ENCODE measurements around the gene SEMA5B. TPM values are rescaled to one million over a fixed set of nuclear protein-coding genes. Genes with fewer than 3 reads are reported as not detected.

The SEMA5B gene
- total and polyA plus RNA-seq, 12 donors = 0.35 to 4.3 (median 1.8) TPM

DNA sequence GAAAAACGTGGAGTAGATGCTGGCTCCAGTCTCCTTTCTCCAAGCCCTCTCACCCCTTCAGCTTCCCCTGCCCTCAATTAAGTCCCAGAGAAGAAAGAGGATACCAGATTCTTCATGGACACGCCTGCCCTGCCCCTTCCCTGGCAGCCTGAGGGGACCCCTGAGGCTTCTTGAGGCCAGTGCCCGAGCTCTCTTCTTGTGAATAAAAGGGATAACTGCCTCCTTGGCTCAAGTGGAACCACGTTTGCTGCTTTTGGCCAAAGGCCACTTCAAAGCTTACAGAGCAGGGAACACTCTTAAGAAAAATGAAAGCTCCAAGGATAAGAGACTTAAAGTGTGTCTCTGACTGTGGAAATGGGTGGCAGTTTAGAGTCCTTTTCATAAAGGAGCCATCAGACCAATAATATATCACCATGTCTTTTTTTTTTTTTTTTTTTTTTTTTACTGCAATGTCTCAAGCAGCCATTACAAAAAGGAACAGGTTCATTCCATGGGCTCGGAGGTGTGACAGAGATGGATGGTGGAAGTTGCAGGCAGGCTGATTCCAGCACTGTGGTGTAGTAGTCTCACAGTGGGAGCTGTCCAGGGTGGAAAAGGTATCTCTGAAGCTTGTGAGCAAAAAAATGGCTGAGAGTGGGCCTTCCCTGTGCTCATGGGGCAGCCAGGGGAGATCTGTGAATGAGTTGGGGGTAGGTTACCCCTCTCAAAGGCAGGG lies 108.8 kb downstream of the SEMA5B start:
- intact Hi-C loops (cut with DNase I) = no loop called here
- H3K4me3 ChIP-seq = no peak overlapping the region
- H3K9me3 ChIP-seq (replicated peaks in 1 of 3) = no peaks in the 10 kb centered on the region
- peaks cover 5 to 6% of the 10 kb centered on the region in 2 donors for H3K4me1 ChIP-seq (replicated peaks in 1 of 2)
- TF ChIP-seq POLR2A (IDR thresholded peaks at IDR 0.05) = no peak
- TF ChIP-seq, protein P1, sequence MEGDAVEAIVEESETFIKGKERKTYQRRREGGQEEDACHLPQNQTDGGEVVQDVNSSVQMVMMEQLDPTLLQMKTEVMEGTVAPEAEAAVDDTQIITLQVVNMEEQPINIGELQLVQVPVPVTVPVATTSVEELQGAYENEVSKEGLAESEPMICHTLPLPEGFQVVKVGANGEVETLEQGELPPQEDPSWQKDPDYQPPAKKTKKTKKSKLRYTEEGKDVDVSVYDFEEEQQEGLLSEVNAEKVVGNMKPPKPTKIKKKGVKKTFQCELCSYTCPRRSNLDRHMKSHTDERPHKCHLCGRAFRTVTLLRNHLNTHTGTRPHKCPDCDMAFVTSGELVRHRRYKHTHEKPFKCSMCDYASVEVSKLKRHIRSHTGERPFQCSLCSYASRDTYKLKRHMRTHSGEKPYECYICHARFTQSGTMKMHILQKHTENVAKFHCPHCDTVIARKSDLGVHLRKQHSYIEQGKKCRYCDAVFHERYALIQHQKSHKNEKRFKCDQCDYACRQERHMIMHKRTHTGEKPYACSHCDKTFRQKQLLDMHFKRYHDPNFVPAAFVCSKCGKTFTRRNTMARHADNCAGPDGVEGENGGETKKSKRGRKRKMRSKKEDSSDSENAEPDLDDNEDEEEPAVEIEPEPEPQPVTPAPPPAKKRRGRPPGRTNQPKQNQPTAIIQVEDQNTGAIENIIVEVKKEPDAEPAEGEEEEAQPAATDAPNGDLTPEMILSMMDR (IDR thresholded peaks at IDR 0.05) = no peak
- DNase-seq = no peak
- peaks cover 12% of the 10 kb centered on the region for H3K27me3 ChIP-seq
- 46 to 56% (median 55%) methylated on average over 5 of the region's 5 CpGs for WGBS, 4 donors
- no peaks in the 10 kb centered on the region for H3K36me3 ChIP-seq (replicated peaks in 1 of 2)
- no peak overlapping the region for H3K27ac ChIP-seq

GRCh38 chr3:122917412-122917811 lies 110.2 kb downstream of the SEMA5B start:
- WGBS, 4 donors = 84 to 90% (median 88%) methylated on average over 4 of the region's 4 CpGs
- intact Hi-C loops (cut with DNase I) = no loop called here
- DNase-seq = no peak

GRCh38 chr3:122916580-122916979 lies 111.0 kb downstream of the SEMA5B start:
- Histone ChIP-seq H3K9me3 (replicated peaks in 1 of 3) (no peaks in the 10 kb centered on the region), H3K36me3 (replicated peaks in 1 of 2) (no peaks in the 10 kb centered on the region), H3K27me3 (peaks cover 21% of the 10 kb centered on the region), H3K4me3 (no peak overlapping the region), H3K27ac (no peak overlapping the region), H3K4me1 (replicated peaks in 1 of 2) (no peaks in the 10 kb centered on the region)
- no peak for DNase-seq
- intact Hi-C loops (cut with DNase I) = no loop called here
- WGBS, 4 donors = 82 to 87% (median 83%) methylated on average over 6 of the region's 6 CpGs
- TF ChIP-seq, protein P1 (IDR thresholded peaks at IDR 0.05) = no peak
- no peak for TF ChIP-seq POLR2A (IDR thresholded peaks at IDR 0.05)

More at GRCh38 chr3:122917412-122917811, 110.2 kb downstream of the SEMA5B start:
- no peak overlapping the region for H3K27ac ChIP-seq
- H3K9me3 ChIP-seq (replicated peaks in 1 of 3) = no peaks in the 10 kb centered on the region
- H3K36me3 ChIP-seq (replicated peaks in 1 of 2) = no peaks in the 10 kb centered on the region
- no peak for TF ChIP-seq POLR2A (IDR thresholded peaks at IDR 0.05)
- TF ChIP-seq, protein P1 (IDR thresholded peaks at IDR 0.05) = no peak
- no peak overlapping the region for H3K4me3 ChIP-seq
- peaks cover 5 to 6% of the 10 kb centered on the region in 2 donors for H3K4me1 ChIP-seq (replicated peaks in 1 of 2)
- peaks cover 23% of the 10 kb centered on the region for H3K27me3 ChIP-seq

- 61 to 83% (median 80%) methylated on average over 4 of the region's 4 CpGs for WGBS, 4 donors
- DNase-seq = no peak
- intact Hi-C loops (cut with DNase I) = no loop called here
- no peaks in the 10 kb centered on the region for H3K9me3 ChIP-seq (replicated peaks in 1 of 3)
- peaks cover 19% of the 10 kb centered on the region for H3K27me3 ChIP-seq
- H3K27ac ChIP-seq = no peak overlapping the region
- no peaks in the 10 kb centered on the region for H3K36me3 ChIP-seq (replicated peaks in 1 of 2)
- TF ChIP-seq POLR2A (IDR thresholded peaks at IDR 0.05) = no peak
- TF ChIP-seq, protein P1 (IDR thresholded peaks at IDR 0.05) = no peak
- H3K4me3 ChIP-seq = no peak overlapping the region
- no peaks in the 10 kb centered on the region for H3K4me1 ChIP-seq (replicated peaks in 1 of 2)
These were observed 111.5 kb downstream of the SEMA5B start for GRCh38 chr3:122916084-122916483.
